HG03520 (cell line): ENCODE results near the gene PROKR2.

Experiments used
- ATAC-seq: cut with Tn5 transposase; IDR thresholded peaks from one replicate; pipeline ENCODE4 v1.9.1; 2021; ENCODE audit warnings: mild to moderate bottlenecking, moderate library complexity; ENCODE audit not compliant: unreplicated experiment

The PROKR2 gene

GRCh38 chr20:5316188-5317158 is at the start of gene PROKR2:
Gene PROKR2 (minus strand): TSS chr20:5316954. CDS start chr20:5314369, 2,585 bp downstream.
- no peak for ATAC-seq

GRCh38 chr20:5364997-5365597 is 48.3 kb upstream of the PROKR2 start:
- ATAC-seq: no peak

GRCh38 chr20:5364136-5364821 is 47.5 kb upstream of the PROKR2 start:
- no peak for ATAC-seq

GRCh38 chr20:5362771-5363170 is 46.0 kb upstream of the PROKR2 start:
- no peak for ATAC-seq

GRCh38 chr20:5361176-5361575 is 44.4 kb upstream of the PROKR2 start:
- ATAC-seq: no peak

- ATAC-seq: no peak
These were observed 41.2 kb upstream of the PROKR2 start for GRCh38 chr20:5357946-5358345.

GRCh38 chr20:5356941-5357340 is 40.2 kb upstream of the PROKR2 start:
- ATAC-seq: no peak

- no peak for ATAC-seq
These were observed 38.1 kb upstream of the PROKR2 start for GRCh38 chr20:5354901-5355300.

- no peak for ATAC-seq
These were observed 37.1 kb upstream of the PROKR2 start for GRCh38 chr20:5353624-5354496.

GRCh38 chr20:5349448-5349847 is 32.7 kb upstream of the PROKR2 start:
- ATAC-seq: no peak

- no peak for ATAC-seq
These were observed 25.3 kb upstream of the PROKR2 start for GRCh38 chr20:5342021-5342420.

- ATAC-seq: no peak
These were observed 14.6 kb upstream of the PROKR2 start for GRCh38 chr20:5331340-5331739.

GRCh38 chr20:5328268-5328667 is 11.5 kb upstream of the PROKR2 start:
- ATAC-seq: no peak

- ATAC-seq: no peak
These were observed 10.6 kb upstream of the PROKR2 start for GRCh38 chr20:5327356-5327755.

GRCh38 chr20:5315807-5316187 is 957 bp downstream of the PROKR2 start:
- ATAC-seq: no peak

GRCh38 chr20:5313916-5314315 is 2.8 kb downstream of the PROKR2 start:
- ATAC-seq: no peak

- no peak for ATAC-seq
These were observed 4.2 kb downstream of the PROKR2 start for GRCh38 chr20:5312518-5312917.

GRCh38 chr20:5309971-5310370 is 6.8 kb downstream of the PROKR2 start:
- no peak for ATAC-seq

GRCh38 chr20:5298811-5299210 is 17.9 kb downstream of the PROKR2 start:
- ATAC-seq: no peak

- no peak for ATAC-seq
These were observed 19.3 kb downstream of the PROKR2 start for GRCh38 chr20:5297280-5298004.
